Breast epithelium (tissue), 4 donors: Measurements from ENCODE around the gene AATK. TPM values are rescaled to one million over a fixed set of nuclear protein-coding genes. Genes with fewer than 3 reads are reported as not detected.
"Not testable (repeated sequence)": the region's sequence is repeated elsewhere in the genome, so short reads cannot be mapped to it uniquely, and the experiment has no call there.

Source experiments
- DNase-seq, 2 donors: peaks; one replicate each; pipeline ENCODE4 v3.0.0-alpha.2; 2019; ENCODE audit warnings: low spot score in 2 of 2
- H3K27ac ChIP-seq, 2 donors: fragments of 200-600 bp; sonication (generic) in 1 of 2; one replicate each; pipeline ENCODE4 v1.5.1; 2016 to 2019; ENCODE audit warnings: mild to moderate bottlenecking in 1 of 2
- H3K27me3 ChIP-seq, 2 donors: fragments of 200-600 bp; sonication (generic) in 1 of 2; one replicate each; pipeline versions ENCODE4 v1.5.1 to v1.6.0; 2017 to 2019; ENCODE audit warnings: control low read depth in 1 of 2, mild to moderate bottlenecking in 1 of 2
- H3K36me3 ChIP-seq: fragments of 200-600 bp; one replicate; pipeline ENCODE4 v1.5.1; 2019
- H3K4me1 ChIP-seq, 2 donors: fragments of 200-600 bp; sonication (generic); one replicate each; pipeline ENCODE4 v1.5.1; 2016 to 2019; ENCODE audit warnings: control low read depth in 1 of 2
- H3K4me3 ChIP-seq, 3 donors: fragments of 200-600 bp; sonication (generic); 1 replicate in 2 of 3; 2 replicates in 1 of 3; pipeline ENCODE4 v1.5.1; 2016 to 2019; ENCODE audit warnings: mild to moderate bottlenecking in 3 of 3, moderate library complexity in 2 of 3
- H3K9me3 ChIP-seq, 2 donors: fragments of 200-600 bp; sonication (generic) in 1 of 2; one replicate each; pipeline ENCODE4 v1.5.1; 2016 to 2019; ENCODE audit warnings: control low read depth in 1 of 2
- POLR2A ChIP-seq: fragments of 450-650 bp; IDR thresholded peaks from one replicate; pipeline ENCODE4 v1.6.1; 2016; ENCODE audit warnings: antibody characterized with exemption, mild to moderate bottlenecking, moderate library complexity
- POLR2AphosphoS5 ChIP-seq, 3 donors: sonication (generic); formaldehyde crosslinking; IDR thresholded peaks; one replicate each; pipeline ENCODE4 v1.6.1; 2017; ENCODE audit warnings: antibody characterized with exemption in 3 of 3
- intact Hi-C: fragments of 100-400 bp; cut with DNase I; formaldehyde crosslinking; loops from one replicate; pipeline ENCODE4 v1.15.1; 2023; ENCODE audit warnings: low total_unique reads
- total RNA-seq, 3 donors: library from RNA; depleted of rRNA; stranded (reverse); fragments of >200 nt; gene quantifications; one replicate each; pipeline ENCODE4 v1.1.0, GENCODE V29; 2016
- TF ChIP-seq, protein P1 (sequence below), 3 donors: fragments of 450-650 bp; IDR thresholded peaks; one replicate each; pipeline ENCODE4 v1.5.1; 2016 to 2017; ENCODE audit warnings: antibody characterized with exemption in 3 of 3, mild to moderate bottlenecking in 3 of 3, moderate library complexity in 3 of 3

AATK gene
- total RNA-seq, 3 donors from 2014 or later = under 0.01 to 0.98 (median 0.73) TPM

DNA sequence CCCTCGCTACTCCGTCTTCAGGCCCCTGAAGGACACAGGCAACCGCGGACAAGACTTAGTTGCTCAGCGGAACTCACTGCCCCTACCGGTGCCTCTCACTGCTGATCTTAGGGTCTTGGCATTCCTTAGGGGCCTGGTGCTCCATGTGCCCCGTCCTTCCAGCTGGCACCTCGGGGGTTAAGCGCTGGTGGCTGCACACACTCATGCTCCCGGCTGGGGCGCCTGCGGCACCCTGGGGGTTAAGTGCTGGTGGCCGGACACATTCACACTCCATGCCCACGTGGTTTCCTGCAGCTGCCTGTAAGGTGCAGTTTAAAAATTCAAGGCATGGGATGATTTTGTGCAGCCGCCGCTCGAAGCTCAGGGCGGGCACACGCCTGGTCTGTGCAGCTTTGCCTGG, 86.0 kb downstream of the AATK start:
- Histone ChIP-seq H3K9me3 (no peaks in the 10 kb centered on the region), H3K27ac (no peak overlapping the region), H3K4me3 (no peak overlapping the region), H3K36me3 (no peaks in the 10 kb centered on the region), H3K27me3 (no peaks in the 10 kb centered on the region), H3K4me1 (peaks cover 7 to 10% of the 10 kb centered on the region in 2 donors)
- intact Hi-C loops = loop anchor here (5.0 kb wide), 1 partner anchor 298 kb away; no protein-coding TSS in a partner anchor
- no peak for TF ChIP-seq POLR2A
- TF ChIP-seq, protein P1, sequence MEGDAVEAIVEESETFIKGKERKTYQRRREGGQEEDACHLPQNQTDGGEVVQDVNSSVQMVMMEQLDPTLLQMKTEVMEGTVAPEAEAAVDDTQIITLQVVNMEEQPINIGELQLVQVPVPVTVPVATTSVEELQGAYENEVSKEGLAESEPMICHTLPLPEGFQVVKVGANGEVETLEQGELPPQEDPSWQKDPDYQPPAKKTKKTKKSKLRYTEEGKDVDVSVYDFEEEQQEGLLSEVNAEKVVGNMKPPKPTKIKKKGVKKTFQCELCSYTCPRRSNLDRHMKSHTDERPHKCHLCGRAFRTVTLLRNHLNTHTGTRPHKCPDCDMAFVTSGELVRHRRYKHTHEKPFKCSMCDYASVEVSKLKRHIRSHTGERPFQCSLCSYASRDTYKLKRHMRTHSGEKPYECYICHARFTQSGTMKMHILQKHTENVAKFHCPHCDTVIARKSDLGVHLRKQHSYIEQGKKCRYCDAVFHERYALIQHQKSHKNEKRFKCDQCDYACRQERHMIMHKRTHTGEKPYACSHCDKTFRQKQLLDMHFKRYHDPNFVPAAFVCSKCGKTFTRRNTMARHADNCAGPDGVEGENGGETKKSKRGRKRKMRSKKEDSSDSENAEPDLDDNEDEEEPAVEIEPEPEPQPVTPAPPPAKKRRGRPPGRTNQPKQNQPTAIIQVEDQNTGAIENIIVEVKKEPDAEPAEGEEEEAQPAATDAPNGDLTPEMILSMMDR (IDR thresholded peaks at IDR 0.05) = no peak
- no peak for TF ChIP-seq POLR2AphosphoS5 (IDR thresholded peaks at IDR 0.05)
- no peak for DNase-seq

DNA sequence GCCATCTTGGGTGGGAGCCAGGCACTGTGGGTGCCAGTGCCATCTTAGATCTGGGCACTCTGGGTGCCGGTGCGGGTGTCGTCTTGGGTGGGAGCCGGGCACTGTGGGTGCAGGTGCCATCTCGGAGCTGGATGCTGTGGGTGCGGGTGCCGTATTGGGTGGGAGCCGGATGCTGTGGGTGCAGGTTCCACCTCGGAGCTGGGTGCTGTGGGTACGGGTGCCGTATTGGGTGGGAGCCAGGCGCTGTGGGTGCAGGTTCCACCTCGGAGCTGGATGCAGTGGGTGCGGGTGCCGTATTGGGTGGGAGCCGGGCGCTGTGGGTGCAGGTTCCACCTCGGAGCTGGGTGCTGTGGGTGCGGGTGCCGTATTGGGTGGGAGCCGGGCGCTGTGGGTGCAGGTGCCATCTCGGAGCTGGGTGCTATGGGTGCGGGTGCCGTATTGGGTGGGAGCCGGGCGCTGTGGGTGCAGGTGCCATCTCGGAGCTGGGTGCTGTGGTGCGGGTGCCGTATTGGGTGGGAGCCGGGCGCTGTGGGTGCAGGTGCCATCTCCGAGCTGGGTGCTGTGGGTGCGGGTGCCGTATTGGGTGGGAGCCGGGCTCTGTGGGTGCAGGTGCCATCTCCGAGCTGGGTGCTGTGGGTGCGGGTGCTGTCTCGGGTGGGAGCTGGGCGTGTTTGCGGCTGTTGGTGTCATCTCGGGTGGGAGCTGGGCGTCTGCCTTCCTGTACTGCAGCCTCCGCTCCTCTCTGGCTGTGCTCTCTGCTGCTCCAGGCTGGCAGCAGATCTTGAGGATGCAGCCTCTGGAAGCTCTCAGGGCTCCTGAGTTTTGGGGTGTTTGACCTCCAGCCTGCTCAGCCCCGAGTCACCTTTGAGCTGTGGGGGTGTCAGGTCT, 87.8 kb downstream of the AATK start:
- H3K36me3 ChIP-seq, DNase-seq, H3K9me3 ChIP-seq, H3K27ac ChIP-seq, intact Hi-C loops, H3K27me3 ChIP-seq, H3K4me3 ChIP-seq: not testable (repeated sequence)
- H3K4me1 ChIP-seq = peaks cover 7 to 10% of the 10 kb centered on the region in 2 donors

DNA sequence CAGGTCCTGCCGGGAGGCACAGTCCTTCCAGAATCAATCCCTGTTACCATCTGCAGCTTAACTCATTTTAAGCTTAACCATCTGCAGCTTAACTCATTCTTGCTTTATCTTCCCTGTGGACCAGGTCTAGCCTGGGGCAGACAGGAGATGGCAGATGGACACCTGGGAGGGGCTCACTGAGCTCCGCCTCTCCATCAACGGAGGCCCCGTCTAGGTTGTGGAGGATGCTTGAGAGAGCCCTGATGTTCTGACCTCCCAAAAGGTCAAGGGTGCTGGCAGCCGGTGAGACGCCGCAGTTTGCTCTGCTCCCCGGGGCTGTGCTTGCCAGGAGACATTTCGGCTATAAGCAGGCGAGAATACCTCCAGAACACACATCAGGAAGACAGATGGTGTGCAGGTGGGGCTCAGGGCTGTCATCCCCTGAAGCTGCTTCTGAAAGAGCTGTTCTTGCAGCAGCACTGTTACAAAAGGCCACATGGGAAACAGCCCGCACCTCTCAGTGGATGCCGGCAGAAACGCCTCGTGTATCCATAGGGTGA, 89.8 kb downstream of the AATK start:
- Histone ChIP-seq H3K27me3 (no peaks in the 10 kb centered on the region), H3K4me1 (peaks cover 5 to 10% of the 10 kb centered on the region in 2 donors), H3K9me3 (no peaks in the 10 kb centered on the region), H3K27ac (no peak overlapping the region), H3K36me3 (no peaks in the 10 kb centered on the region), H3K4me3 (no peak overlapping the region)
- intact Hi-C loops = no loop called here
- DNase-seq = no peak
- TF ChIP-seq POLR2AphosphoS5 (IDR thresholded peaks at IDR 0.05) = no peak
- TF ChIP-seq, protein P1 (IDR thresholded peaks at IDR 0.05) = no peak
- no peak for TF ChIP-seq POLR2A

DNA sequence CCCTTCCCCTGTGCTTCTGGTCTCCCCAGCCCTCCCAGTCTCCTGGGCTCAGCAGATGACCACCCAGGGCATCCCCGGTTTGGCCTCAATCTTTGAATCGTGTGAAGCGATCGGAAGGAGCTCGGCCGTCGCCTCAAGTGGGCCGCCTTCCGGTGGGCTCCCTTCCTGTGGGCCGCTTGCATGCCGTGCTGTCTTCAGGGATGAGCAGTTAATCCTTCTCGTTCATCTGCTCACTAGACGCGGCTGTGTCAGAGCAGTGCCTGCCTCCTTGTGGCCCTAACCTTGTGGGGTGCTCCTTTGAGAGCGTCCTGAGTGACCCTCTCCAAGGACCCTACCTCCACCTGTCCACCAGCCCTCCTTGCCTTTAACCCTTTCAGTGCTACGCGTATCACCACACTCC, 90.7 kb downstream of the AATK start:
- Histone ChIP-seq H3K4me1 (peaks cover 5 to 10% of the 10 kb centered on the region in 2 donors), H3K27me3 (no peaks in the 10 kb centered on the region), H3K36me3 (no peaks in the 10 kb centered on the region), H3K9me3 (no peaks in the 10 kb centered on the region), H3K4me3 (no peak overlapping the region), H3K27ac (peak overlapping the region; percentile 32 to 68)
- intact Hi-C loops = no loop called here
- DNase-seq = no peak
- TF ChIP-seq POLR2A = no peak
- TF ChIP-seq, protein P1 (IDR thresholded peaks at IDR 0.05) = no peak
- TF ChIP-seq POLR2AphosphoS5 (IDR thresholded peaks at IDR 0.05) = no peak

DNA sequence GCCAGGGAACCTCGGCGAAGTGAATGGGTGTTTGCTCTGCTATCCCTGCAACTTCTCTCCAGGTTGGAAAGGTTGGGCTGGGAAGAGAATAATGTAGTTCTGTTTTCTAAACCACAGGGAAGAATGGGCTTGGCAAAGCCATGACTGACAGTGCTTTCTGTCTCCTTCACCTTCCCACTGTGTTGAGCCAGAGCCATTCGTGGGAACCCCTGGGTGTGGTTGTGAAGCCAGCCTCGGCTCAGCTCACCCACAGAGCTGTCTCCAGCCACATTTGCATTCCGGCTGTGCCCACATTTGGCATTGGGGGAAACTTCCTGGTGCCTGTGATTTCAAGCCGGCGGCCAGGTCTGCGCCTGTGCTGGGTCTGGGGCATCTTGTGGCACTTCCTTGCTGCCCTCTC, 91.1 kb downstream of the AATK start:
- Histone ChIP-seq H3K9me3 (no peaks in the 10 kb centered on the region), H3K4me1 (peaks cover 5 to 10% of the 10 kb centered on the region in 2 donors), H3K27ac (peak overlapping the region in 1 of 2 donors; percentile 68), H3K27me3 (no peaks in the 10 kb centered on the region), H3K36me3 (no peaks in the 10 kb centered on the region), H3K4me3 (no peak overlapping the region)
- intact Hi-C loops = loop anchor here (5.0 kb wide), 1 partner anchor 872 kb away; the partner anchor contains the start of gene MYADML2
- DNase-seq = peak in 1 of 2 donors; percentile 79
- no peak for TF ChIP-seq POLR2A
- no peak for TF ChIP-seq POLR2AphosphoS5 (IDR thresholded peaks at IDR 0.05)
- TF ChIP-seq, protein P1 (IDR thresholded peaks at IDR 0.05) = no peak
